ENCODE results near the gene MYO3B.

DNA sequence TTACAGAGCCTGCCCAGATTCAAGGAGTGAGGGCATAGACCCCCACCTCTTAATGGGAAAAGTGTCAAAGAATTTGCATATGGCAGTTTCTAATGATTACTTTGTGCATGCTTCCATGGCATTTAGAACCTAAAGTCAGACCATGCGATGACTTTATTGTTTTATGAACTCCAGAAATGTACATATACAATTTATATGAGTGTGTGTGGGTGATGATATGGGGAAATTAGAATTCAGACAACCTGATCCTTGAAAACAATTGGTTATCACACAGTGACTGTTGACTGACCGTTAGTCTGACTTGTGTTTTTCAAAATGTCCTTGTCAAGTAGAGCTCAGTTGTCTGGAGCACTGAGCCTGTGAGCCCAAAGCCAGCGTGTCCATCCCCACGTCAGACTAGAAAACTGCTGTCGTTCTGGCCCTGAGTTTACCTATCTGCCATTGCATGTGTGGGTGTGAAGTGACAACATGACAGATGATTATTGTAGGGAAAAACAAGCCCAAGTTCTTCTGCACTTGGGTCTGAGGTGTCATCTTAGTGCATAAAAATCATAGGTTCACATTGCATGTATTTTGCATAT lies 128.4 kb downstream of the MYO3B start:
- TF ChIP-seq, protein P1, sequence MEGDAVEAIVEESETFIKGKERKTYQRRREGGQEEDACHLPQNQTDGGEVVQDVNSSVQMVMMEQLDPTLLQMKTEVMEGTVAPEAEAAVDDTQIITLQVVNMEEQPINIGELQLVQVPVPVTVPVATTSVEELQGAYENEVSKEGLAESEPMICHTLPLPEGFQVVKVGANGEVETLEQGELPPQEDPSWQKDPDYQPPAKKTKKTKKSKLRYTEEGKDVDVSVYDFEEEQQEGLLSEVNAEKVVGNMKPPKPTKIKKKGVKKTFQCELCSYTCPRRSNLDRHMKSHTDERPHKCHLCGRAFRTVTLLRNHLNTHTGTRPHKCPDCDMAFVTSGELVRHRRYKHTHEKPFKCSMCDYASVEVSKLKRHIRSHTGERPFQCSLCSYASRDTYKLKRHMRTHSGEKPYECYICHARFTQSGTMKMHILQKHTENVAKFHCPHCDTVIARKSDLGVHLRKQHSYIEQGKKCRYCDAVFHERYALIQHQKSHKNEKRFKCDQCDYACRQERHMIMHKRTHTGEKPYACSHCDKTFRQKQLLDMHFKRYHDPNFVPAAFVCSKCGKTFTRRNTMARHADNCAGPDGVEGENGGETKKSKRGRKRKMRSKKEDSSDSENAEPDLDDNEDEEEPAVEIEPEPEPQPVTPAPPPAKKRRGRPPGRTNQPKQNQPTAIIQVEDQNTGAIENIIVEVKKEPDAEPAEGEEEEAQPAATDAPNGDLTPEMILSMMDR (IDR thresholded peaks at IDR 0.05), result no peak
- TF ChIP-seq POLR2A (IDR thresholded peaks at IDR 0.05) (no peak), POLR2AphosphoS5 (IDR thresholded peaks at IDR 0.05) (no peak)

Data from prostate gland (tissue), 2 donors.